ENCODE data around the gene CADM1. TPM values are rescaled to one million over a fixed set of nuclear protein-coding genes. Genes with fewer than 3 reads are reported as not detected.

The CADM1 gene
- total and polyA plus RNA-seq, 2 donors (not counting 3 experiments of a cell fraction or from before 2014, with no cell fraction given): 0.52 to 2.6 TPM

GRCh38 chr11:115220911-115221310, 283.3 kb downstream of the CADM1 start:
- Histone ChIP-seq H3K9ac (replicated peaks; ENCODE audit: extremely low read depth, insufficient read depth, low read length) (no peak overlapping the region), H3K4me1 (ENCODE audit: control insufficient read depth, extremely low read depth, insufficient read depth, low read length) (peaks cover 5% of the 10 kb centered on the region), H3K9me3 (replicated peaks; ENCODE audit: control insufficient read depth, insufficient read depth, low read length) (no peaks in the 10 kb centered on the region), H3K4me2 (ENCODE audit: insufficient read depth, low read length) (no peak overlapping the region), H4K20me1 (replicated peaks; ENCODE audit: control insufficient read depth, extremely low read depth, insufficient read depth, low read length) (no peaks in the 10 kb centered on the region), H3K4me3 (replicated peaks in 1 of 3; ENCODE audit: insufficient read depth in 1 of 3, low read depth in 1 of 3, low read length in 3 of 3) (no peak overlapping the region), H3K79me2 (ENCODE audit: control insufficient read depth, insufficient read depth, low read length) (no peaks in the 10 kb centered on the region), H3K27me3 (ENCODE audit: control insufficient read depth in 2 of 2, insufficient read depth in 2 of 2, low read length in 2 of 2) (no peaks in the 10 kb centered on the region), H3K36me3 (ENCODE audit: control insufficient read depth in 2 of 2, extremely low read depth in 1 of 2, insufficient read depth in 2 of 2, low read length in 2 of 2) (no peaks in the 10 kb centered on the region), H3K9me1 (replicated peaks; ENCODE audit: control insufficient read depth, extremely low read depth, insufficient read depth, low read length) (no peaks in the 10 kb centered on the region), H3K27ac (ENCODE audit: insufficient read depth, low read depth, low read length) (no peak overlapping the region), H2AFZ (ENCODE audit: low read depth, low read length) (no peak overlapping the region)
- dilution Hi-C loops (cut with MboI; ENCODE audit: extremely low pct_ligation_motif_present, low sequenced_read_pairs) (no loop called here), intact Hi-C loops (cut with micrococcal nuclease) (loop anchor here (5.0 kb wide), 1 partner anchor 71 kb away; no protein-coding TSS in a partner anchor)
- POLR2A ChIA-PET: no interaction called here
- no peak for FAIRE-seq
- BruUV-seq (replicated peaks): no TSS peak
- TF ChIP-seq JUN (IDR thresholded peaks at IDR 0.05; ENCODE audit: borderline replicate concordance, insufficient read depth, insufficient read length, low read depth) (no peak), GATA2 (IDR thresholded peaks at IDR 0.05; ENCODE audit: insufficient read depth, insufficient read length, low read depth, low read length) (no peak), POLR2AphosphoS5 (IDR thresholded peaks at IDR 0.05; ENCODE audit: insufficient read depth, low read depth, low read length) (no peak)
- DNase-seq (ENCODE audit: low read depth, low spot score): no peak
- CTCF ChIA-PET: no interaction called here

- Histone ChIP-seq H3K9me1 (replicated peaks; ENCODE audit: control insufficient read depth, extremely low read depth, insufficient read depth, low read length) (no peaks in the 10 kb centered on the region), H3K4me2 (ENCODE audit: insufficient read depth, low read length) (no peak overlapping the region), H3K79me2 (ENCODE audit: control insufficient read depth, insufficient read depth, low read length) (no peaks in the 10 kb centered on the region), H3K4me1 (ENCODE audit: control insufficient read depth, extremely low read depth, insufficient read depth, low read length) (peaks cover 5% of the 10 kb centered on the region), H3K27me3 (ENCODE audit: control insufficient read depth in 2 of 2, insufficient read depth in 2 of 2, low read length in 2 of 2) (no peaks in the 10 kb centered on the region), H3K4me3 (replicated peaks in 1 of 3; ENCODE audit: insufficient read depth in 1 of 3, low read depth in 1 of 3, low read length in 3 of 3) (no peak overlapping the region), H3K36me3 (ENCODE audit: control insufficient read depth in 2 of 2, extremely low read depth in 1 of 2, insufficient read depth in 2 of 2, low read length in 2 of 2) (no peaks in the 10 kb centered on the region), H4K20me1 (replicated peaks; ENCODE audit: control insufficient read depth, extremely low read depth, insufficient read depth, low read length) (no peaks in the 10 kb centered on the region), H2AFZ (ENCODE audit: low read depth, low read length) (no peak overlapping the region), H3K9ac (replicated peaks; ENCODE audit: extremely low read depth, insufficient read depth, low read length) (no peak overlapping the region), H3K9me3 (replicated peaks; ENCODE audit: control insufficient read depth, insufficient read depth, low read length) (no peaks in the 10 kb centered on the region), H3K27ac (ENCODE audit: insufficient read depth, low read depth, low read length) (no peak overlapping the region)
- DNase-seq (ENCODE audit: low read depth, low spot score) (no peak), FAIRE-seq (no peak)
- POLR2A ChIA-PET: no interaction called here
- TF ChIP-seq JUN (IDR thresholded peaks at IDR 0.05; ENCODE audit: borderline replicate concordance, insufficient read depth, insufficient read length, low read depth) (no peak), EZH2 (IDR thresholded peaks at IDR 0.05; ENCODE audit: borderline replicate concordance, low read depth, low read length, severe bottlenecking) (no peak), CTCF (IDR thresholded peaks at IDR 0.05; ENCODE audit: extremely low read depth in 1 of 2, insufficient read depth in 1 of 2, low read depth in 1 of 2, low read length in 2 of 2) (no peak), FOS (IDR thresholded peaks at IDR 0.05; ENCODE audit: borderline replicate concordance, insufficient read depth, low read length) (no peak), GATA2 (IDR thresholded peaks at IDR 0.05; ENCODE audit: insufficient read depth, insufficient read length, low read depth, low read length) (no peak), POLR2A (IDR thresholded peaks at IDR 0.05; ENCODE audit: low read depth, low read length) (no peak), MAX (IDR thresholded peaks at IDR 0.05; ENCODE audit: insufficient read depth, insufficient read length) (no peak), POLR2AphosphoS5 (IDR thresholded peaks at IDR 0.05; ENCODE audit: insufficient read depth, low read depth, low read length) (no peak), MYC (IDR thresholded peaks at IDR 0.05; ENCODE audit: low read depth, low read length) (no peak)
- CTCF ChIA-PET: no interaction called here
- intact Hi-C loops (cut with micrococcal nuclease): loop anchor here (5.0 kb wide), 1 partner anchor 72 kb away; no protein-coding TSS in a partner anchor
- BruUV-seq (replicated peaks): no TSS peak
- dilution Hi-C loops (cut with MboI; ENCODE audit: extremely low pct_ligation_motif_present, low sequenced_read_pairs): no loop called here
Observed at GRCh38 chr11:115220423-115220822, 283.8 kb downstream of the CADM1 start.
